ENCODE results near the gene UNK.

DNA sequence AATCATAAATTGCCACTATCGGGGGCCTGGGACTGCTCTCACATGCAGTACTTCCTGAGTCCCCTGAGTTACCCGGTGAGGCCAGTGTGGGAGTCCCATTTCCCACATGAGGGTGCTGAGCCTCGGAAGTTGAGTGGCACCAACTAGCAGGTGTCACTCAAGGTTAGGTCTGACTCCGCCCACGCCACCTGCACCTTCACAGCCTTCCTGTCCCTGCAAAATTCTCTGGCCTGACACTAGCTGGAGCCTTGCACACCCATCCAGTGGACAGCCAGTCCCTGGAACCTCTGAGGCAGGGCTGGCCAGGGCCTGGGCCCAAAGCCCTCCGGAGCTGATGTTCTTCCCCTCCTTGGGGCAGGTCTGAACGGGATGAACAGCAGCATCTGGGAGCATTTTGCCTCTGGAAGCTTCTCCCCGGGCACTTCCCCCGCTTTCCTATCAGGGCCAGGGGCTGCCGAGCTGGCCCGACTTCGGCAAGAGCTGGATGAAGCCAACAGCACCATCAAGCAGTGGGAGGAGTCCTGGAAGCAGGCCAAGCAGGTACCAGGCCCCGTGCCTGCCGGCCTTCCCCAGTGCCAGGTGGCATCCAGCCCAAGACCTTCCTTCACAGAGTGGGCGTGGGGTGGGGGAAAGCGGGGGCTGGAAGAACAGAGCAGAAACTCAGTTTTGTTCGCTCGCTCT is 37.7 kb downstream of the UNK start:
- TF ChIP-seq, protein P1, sequence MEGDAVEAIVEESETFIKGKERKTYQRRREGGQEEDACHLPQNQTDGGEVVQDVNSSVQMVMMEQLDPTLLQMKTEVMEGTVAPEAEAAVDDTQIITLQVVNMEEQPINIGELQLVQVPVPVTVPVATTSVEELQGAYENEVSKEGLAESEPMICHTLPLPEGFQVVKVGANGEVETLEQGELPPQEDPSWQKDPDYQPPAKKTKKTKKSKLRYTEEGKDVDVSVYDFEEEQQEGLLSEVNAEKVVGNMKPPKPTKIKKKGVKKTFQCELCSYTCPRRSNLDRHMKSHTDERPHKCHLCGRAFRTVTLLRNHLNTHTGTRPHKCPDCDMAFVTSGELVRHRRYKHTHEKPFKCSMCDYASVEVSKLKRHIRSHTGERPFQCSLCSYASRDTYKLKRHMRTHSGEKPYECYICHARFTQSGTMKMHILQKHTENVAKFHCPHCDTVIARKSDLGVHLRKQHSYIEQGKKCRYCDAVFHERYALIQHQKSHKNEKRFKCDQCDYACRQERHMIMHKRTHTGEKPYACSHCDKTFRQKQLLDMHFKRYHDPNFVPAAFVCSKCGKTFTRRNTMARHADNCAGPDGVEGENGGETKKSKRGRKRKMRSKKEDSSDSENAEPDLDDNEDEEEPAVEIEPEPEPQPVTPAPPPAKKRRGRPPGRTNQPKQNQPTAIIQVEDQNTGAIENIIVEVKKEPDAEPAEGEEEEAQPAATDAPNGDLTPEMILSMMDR (IDR thresholded peaks at IDR 0.05; ENCODE audit: insufficient read depth, low read depth, low read length), result no peak
- no peak for TF ChIP-seq EZH2 (IDR thresholded peaks at IDR 0.05; ENCODE audit: insufficient read depth, low read length)

Data from astrocyte (in vitro differentiated cells and primary cell).